ENCODE data around the gene CEACAM8.

Gene CEACAM8

DNA sequence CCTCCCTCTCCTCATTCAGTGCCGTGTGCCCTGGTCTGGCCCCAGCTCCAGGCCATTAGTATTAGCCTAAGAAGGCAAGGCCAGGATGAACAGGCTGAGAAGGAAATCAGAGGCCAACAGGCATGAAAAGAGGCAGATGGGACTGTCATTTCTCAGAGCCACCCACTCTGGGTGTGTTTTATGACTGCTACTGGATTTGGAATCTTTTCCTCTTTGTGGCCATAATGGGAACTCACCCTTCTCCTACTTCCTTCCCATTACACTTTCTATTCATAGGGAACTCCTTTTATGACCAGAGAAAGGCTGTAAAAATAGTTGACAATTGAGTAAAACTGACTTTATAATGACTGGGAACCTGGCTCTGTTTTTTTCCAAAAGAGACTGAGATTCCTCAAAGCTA, 17.7 kb downstream of the CEACAM8 start:
- no peak overlapping the region for H3K4me2 ChIP-seq (ENCODE audit: low read length)
- no peaks in the 10 kb centered on the region for H3K36me3 ChIP-seq (ENCODE audit: control insufficient read depth, low read length)
- TF ChIP-seq CTCF (IDR thresholded peaks at IDR 0.05; ENCODE audit: low read depth, low read length, poor library complexity, severe bottlenecking) (no peak), EZH2phosphoT487 (IDR thresholded peaks at IDR 0.05; ENCODE audit: borderline replicate concordance, low read length) (no peak)
- no peaks in the 10 kb centered on the region for H3K79me2 ChIP-seq (ENCODE audit: control insufficient read depth, low read length)
- peaks cover 9% of the 10 kb centered on the region; the same call in 1 of the 2 replicates for H3K27me3 ChIP-seq (ENCODE audit: control insufficient read depth, low read length)
- no peaks in the 10 kb centered on the region for H3K9me2 ChIP-seq (replicated peaks; ENCODE audit: control insufficient read depth, low read length)
- H3K4me1 ChIP-seq (ENCODE audit: control insufficient read depth, low read length): peaks cover 11% of the 10 kb centered on the region
- no peaks in the 10 kb centered on the region for H4K20me1 ChIP-seq (ENCODE audit: control insufficient read depth, insufficient read depth, low read depth, low read length)
- H3K9me3 ChIP-seq (ENCODE audit: control insufficient read depth, insufficient read depth, low read length): no peaks in the 10 kb centered on the region
- H3K27ac ChIP-seq (ENCODE audit: low read depth, low read length): no peak overlapping the region
- H3F3A ChIP-seq (ENCODE audit: control insufficient read depth, insufficient read depth): no peaks in the 10 kb centered on the region
- no peak overlapping the region for H3K4me3 ChIP-seq (ENCODE audit: low read length)

GRCh38 chr19:42576241-42576640, 18.5 kb downstream of the CEACAM8 start:
- Histone ChIP-seq H3K4me1 (ENCODE audit: control insufficient read depth, low read length) (peaks cover 11% of the 10 kb centered on the region), H3K79me2 (ENCODE audit: control insufficient read depth, low read length) (no peaks in the 10 kb centered on the region), H3K4me3 (ENCODE audit: low read length) (no peak overlapping the region), H3K36me3 (ENCODE audit: control insufficient read depth, low read length) (no peaks in the 10 kb centered on the region), H4K20me1 (ENCODE audit: control insufficient read depth, insufficient read depth, low read depth, low read length) (no peaks in the 10 kb centered on the region), H3K27me3 (ENCODE audit: control insufficient read depth, low read length) (peaks cover 9% of the 10 kb centered on the region; the same call in 1 of the 2 replicates), H3K9me2 (replicated peaks; ENCODE audit: control insufficient read depth, low read length) (no peaks in the 10 kb centered on the region), H3K9me3 (ENCODE audit: control insufficient read depth, insufficient read depth, low read length) (no peaks in the 10 kb centered on the region), H3K4me2 (ENCODE audit: low read length) (no peak overlapping the region), H3F3A (ENCODE audit: control insufficient read depth, insufficient read depth) (no peaks in the 10 kb centered on the region), H3K27ac (ENCODE audit: low read depth, low read length) (no peak overlapping the region)
- no peak for TF ChIP-seq EZH2phosphoT487 (IDR thresholded peaks at IDR 0.05; ENCODE audit: borderline replicate concordance, low read length)
- no peak for TF ChIP-seq CTCF (IDR thresholded peaks at IDR 0.05; ENCODE audit: low read depth, low read length, poor library complexity, severe bottlenecking)

- Histone ChIP-seq H3K36me3 (ENCODE audit: control insufficient read depth, low read length) (no peaks in the 10 kb centered on the region), H4K20me1 (ENCODE audit: control insufficient read depth, insufficient read depth, low read depth, low read length) (no peaks in the 10 kb centered on the region), H3K9me3 (ENCODE audit: control insufficient read depth, insufficient read depth, low read length) (no peaks in the 10 kb centered on the region), H3F3A (ENCODE audit: control insufficient read depth, insufficient read depth) (no peaks in the 10 kb centered on the region), H3K9me2 (replicated peaks; ENCODE audit: control insufficient read depth, low read length) (no peaks in the 10 kb centered on the region), H3K4me2 (ENCODE audit: low read length) (no peak overlapping the region), H3K4me3 (ENCODE audit: low read length) (no peak overlapping the region), H3K4me1 (ENCODE audit: control insufficient read depth, low read length) (peaks cover 11% of the 10 kb centered on the region), H3K27ac (ENCODE audit: low read depth, low read length) (no peak overlapping the region), H3K79me2 (ENCODE audit: control insufficient read depth, low read length) (no peaks in the 10 kb centered on the region), H3K27me3 (ENCODE audit: control insufficient read depth, low read length) (peaks cover 7% of the 10 kb centered on the region; the same call in 1 of the 2 replicates)
- TF ChIP-seq EZH2phosphoT487 (IDR thresholded peaks at IDR 0.05; ENCODE audit: borderline replicate concordance, low read length): no peak
- no peak for TF ChIP-seq CTCF (IDR thresholded peaks at IDR 0.05; ENCODE audit: low read depth, low read length, poor library complexity, severe bottlenecking)
Measured at GRCh38 chr19:42573642-42574041, 21.1 kb downstream of the CEACAM8 start.

Data from DOHH2 (cell line).